ENCODE results near the gene ZNF141. TPM values are rescaled to one million over a fixed set of nuclear protein-coding genes. Genes with fewer than 3 reads are reported as not detected.
"Not testable (repeated sequence)": the region's sequence is repeated elsewhere in the genome, so short reads cannot be mapped to it uniquely, and the experiment has no call there.

ZNF141 gene
- total RNA-seq, 1 experiment from 2014 or later, result not detected

DNA sequence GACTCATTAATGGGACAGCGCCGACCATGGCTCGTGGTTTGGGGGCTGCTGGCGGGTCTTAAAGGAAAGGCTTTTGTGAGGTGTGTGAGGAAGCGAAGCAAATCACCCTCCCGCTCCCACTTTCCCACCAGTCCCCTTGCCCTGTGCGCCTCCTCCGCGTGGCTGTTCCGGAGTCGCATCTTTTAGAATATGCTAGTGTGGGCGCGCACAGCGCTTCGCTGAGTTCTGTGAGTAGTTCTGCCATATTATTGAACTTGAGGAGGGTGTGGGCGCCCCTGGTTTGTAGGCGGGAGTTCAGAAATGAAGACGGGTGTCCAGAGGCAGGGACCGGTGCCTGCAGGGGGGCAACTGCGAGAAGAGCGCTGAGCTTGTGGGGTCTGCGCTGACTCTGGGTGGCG is 49.1 kb downstream of the ZNF141 start:
- Histone ChIP-seq H3K27ac (ENCODE audit: low read length) (no peak overlapping the region), H3K27me3 (ENCODE audit: control insufficient read depth, insufficient read depth, low read length) (no peaks in the 10 kb centered on the region), H3K9me3 (ENCODE audit: control insufficient read depth, insufficient read depth, low read depth, low read length) (no peaks in the 10 kb centered on the region; the same call in 1 of the 2 replicates), H3K4me3 (ENCODE audit: low read depth in 2 of 2, low read length in 2 of 2) (no peak overlapping the region), H3K36me3 (ENCODE audit: control insufficient read depth, insufficient read depth, low read length) (no peaks in the 10 kb centered on the region), H3K4me1 (ENCODE audit: control insufficient read depth, insufficient read depth, low read length) (no peaks in the 10 kb centered on the region)
- in situ Hi-C loops (cut with HindIII; ENCODE audit: low pct_unique_long_range_greater_than_20kb, low sequenced_read_pairs), result no loop called here
- ATAC-seq (no peak), DNase-seq (ENCODE audit: low read depth, low spot score) (no peak)
- BruUV-seq (replicated peaks), result no TSS peak
- no peak for TF ChIP-seq TCF7L2 (IDR thresholded peaks at IDR 0.05; ENCODE audit: low read depth, low read length)
- no peak for TF ChIP-seq CTCF (IDR thresholded peaks at IDR 0.05)
- TF ChIP-seq, protein P1, sequence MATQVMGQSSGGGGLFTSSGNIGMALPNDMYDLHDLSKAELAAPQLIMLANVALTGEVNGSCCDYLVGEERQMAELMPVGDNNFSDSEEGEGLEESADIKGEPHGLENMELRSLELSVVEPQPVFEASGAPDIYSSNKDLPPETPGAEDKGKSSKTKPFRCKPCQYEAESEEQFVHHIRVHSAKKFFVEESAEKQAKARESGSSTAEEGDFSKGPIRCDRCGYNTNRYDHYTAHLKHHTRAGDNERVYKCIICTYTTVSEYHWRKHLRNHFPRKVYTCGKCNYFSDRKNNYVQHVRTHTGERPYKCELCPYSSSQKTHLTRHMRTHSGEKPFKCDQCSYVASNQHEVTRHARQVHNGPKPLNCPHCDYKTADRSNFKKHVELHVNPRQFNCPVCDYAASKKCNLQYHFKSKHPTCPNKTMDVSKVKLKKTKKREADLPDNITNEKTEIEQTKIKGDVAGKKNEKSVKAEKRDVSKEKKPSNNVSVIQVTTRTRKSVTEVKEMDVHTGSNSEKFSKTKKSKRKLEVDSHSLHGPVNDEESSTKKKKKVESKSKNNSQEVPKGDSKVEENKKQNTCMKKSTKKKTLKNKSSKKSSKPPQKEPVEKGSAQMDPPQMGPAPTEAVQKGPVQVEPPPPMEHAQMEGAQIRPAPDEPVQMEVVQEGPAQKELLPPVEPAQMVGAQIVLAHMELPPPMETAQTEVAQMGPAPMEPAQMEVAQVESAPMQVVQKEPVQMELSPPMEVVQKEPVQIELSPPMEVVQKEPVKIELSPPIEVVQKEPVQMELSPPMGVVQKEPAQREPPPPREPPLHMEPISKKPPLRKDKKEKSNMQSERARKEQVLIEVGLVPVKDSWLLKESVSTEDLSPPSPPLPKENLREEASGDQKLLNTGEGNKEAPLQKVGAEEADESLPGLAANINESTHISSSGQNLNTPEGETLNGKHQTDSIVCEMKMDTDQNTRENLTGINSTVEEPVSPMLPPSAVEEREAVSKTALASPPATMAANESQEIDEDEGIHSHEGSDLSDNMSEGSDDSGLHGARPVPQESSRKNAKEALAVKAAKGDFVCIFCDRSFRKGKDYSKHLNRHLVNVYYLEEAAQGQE (IDR thresholded peaks at IDR 0.05; ENCODE audit: insufficient read depth in 1 of 2, low read depth in 2 of 2, low read length in 1 of 2), result no peak
- no peak for TF ChIP-seq SIN3A (IDR thresholded peaks at IDR 0.05; ENCODE audit: borderline replicate concordance, insufficient read depth, low read depth, low read length)
- no peak for TF ChIP-seq POLR2AphosphoS5 (IDR thresholded peaks at IDR 0.05; ENCODE audit: low read depth, low read length)
- POLR2A ChIA-PET, result no interaction called here
- intact Hi-C loops (cut with micrococcal nuclease; ENCODE audit: unreplicated experiment), result no loop called here
- CTCF ChIA-PET, result no interaction called here

- no peak overlapping the region for H3K27ac ChIP-seq (ENCODE audit: low read length)
- ATAC-seq (no peak), DNase-seq (ENCODE audit: low read depth, low spot score) (no peak)
- ChIA-PET POLR2A (no interaction called here), CTCF (no interaction called here)
- no peaks in the 10 kb centered on the region for H3K4me1 ChIP-seq (ENCODE audit: control insufficient read depth, insufficient read depth, low read length)
- TF ChIP-seq POLR2AphosphoS5 (IDR thresholded peaks at IDR 0.05; ENCODE audit: low read depth, low read length) (no peak), SIN3A (IDR thresholded peaks at IDR 0.05; ENCODE audit: borderline replicate concordance, insufficient read depth, low read depth, low read length) (no peak), CTCF (IDR thresholded peaks at IDR 0.05) (no peak), TCF7L2 (IDR thresholded peaks at IDR 0.05; ENCODE audit: low read depth, low read length) (no peak)
- TF ChIP-seq, protein P1 (IDR thresholded peaks at IDR 0.05; ENCODE audit: insufficient read depth in 1 of 2, low read depth in 2 of 2, low read length in 1 of 2), result no peak
- intact Hi-C loops (cut with micrococcal nuclease; ENCODE audit: unreplicated experiment) (no loop called here), in situ Hi-C loops (cut with HindIII; ENCODE audit: low pct_unique_long_range_greater_than_20kb, low sequenced_read_pairs) (no loop called here)
- BruUV-seq (replicated peaks), result no TSS peak
- no peaks in the 10 kb centered on the region for H3K9me3 ChIP-seq (ENCODE audit: control insufficient read depth, insufficient read depth, low read depth, low read length)
- H3K4me3 ChIP-seq (ENCODE audit: low read depth in 2 of 2, low read length in 2 of 2), result no peak overlapping the region
- no peaks in the 10 kb centered on the region for H3K27me3 ChIP-seq (ENCODE audit: control insufficient read depth, insufficient read depth, low read length)
- H3K36me3 ChIP-seq (ENCODE audit: control insufficient read depth, insufficient read depth, low read length), result no peaks in the 10 kb centered on the region
Measured at GRCh38 chr4:404006-404405, 66.4 kb downstream of the ZNF141 start.

- CTCF ChIA-PET; in situ Hi-C loops (cut with HindIII; ENCODE audit: low pct_unique_long_range_greater_than_20kb, low sequenced_read_pairs); ATAC-seq: not testable (repeated sequence)
Measured at GRCh38 chr4:408321-408720, 70.7 kb downstream of the ZNF141 start.

More at GRCh38 chr4:408321-408720, 70.7 kb downstream of the ZNF141 start:
- POLR2A ChIA-PET; H3K9me3 ChIP-seq (ENCODE audit: control insufficient read depth, insufficient read depth, low read depth, low read length); H3K27me3 ChIP-seq (ENCODE audit: control insufficient read depth, insufficient read depth, low read length); H3K27ac ChIP-seq (ENCODE audit: low read length); BruUV-seq (replicated peaks); H3K36me3 ChIP-seq (ENCODE audit: control insufficient read depth, insufficient read depth, low read length); H3K4me3 ChIP-seq (ENCODE audit: low read depth in 2 of 2, low read length in 2 of 2); intact Hi-C loops (cut with micrococcal nuclease; ENCODE audit: unreplicated experiment); H3K4me1 ChIP-seq (ENCODE audit: control insufficient read depth, insufficient read depth, low read length); DNase-seq (ENCODE audit: low read depth, low spot score): not testable (repeated sequence)
